Memory B cell (primary cell): ENCODE data around the gene MCM3.

Source experiments
- ATAC-seq: fragments of 150-1000 bp; cut with Tn5 transposase; 2 replicates; pipeline ENCODE4 v1.10.0; 2021; ENCODE audit warnings: low read depth, mild to moderate bottlenecking, moderate library complexity
- DNase-seq, 2 donors: peaks; one replicate each; pipeline ENCODE4 v3.0.0; 2022; ENCODE audit warnings: low spot score in 2 of 2
- H3K27ac Mint-ChIP-seq: one replicate; pipeline ENCODE4 v1.8.0; 2022; ENCODE audit warnings: mild to moderate bottlenecking, moderate library complexity, mixed read lengths
- H3K27me3 Mint-ChIP-seq: one replicate; pipeline ENCODE4 v1.8.0; 2022; ENCODE audit warnings: mixed read lengths
- H3K36me3 Mint-ChIP-seq: one replicate; pipeline ENCODE4 v1.8.0; 2022; ENCODE audit warnings: mild to moderate bottlenecking, mixed read lengths
- H3K4me1 Mint-ChIP-seq: one replicate; pipeline ENCODE4 v1.8.0; 2022; ENCODE audit warnings: mixed read lengths
- H3K4me3 Mint-ChIP-seq: one replicate; pipeline ENCODE4 v1.8.0; 2022; ENCODE audit warnings: mild to moderate bottlenecking, moderate library complexity, mixed read lengths
- H3K9me3 Mint-ChIP-seq: one replicate; pipeline ENCODE4 v1.8.0; 2022; ENCODE audit warnings: mixed read lengths

The MCM3 gene

DNA sequence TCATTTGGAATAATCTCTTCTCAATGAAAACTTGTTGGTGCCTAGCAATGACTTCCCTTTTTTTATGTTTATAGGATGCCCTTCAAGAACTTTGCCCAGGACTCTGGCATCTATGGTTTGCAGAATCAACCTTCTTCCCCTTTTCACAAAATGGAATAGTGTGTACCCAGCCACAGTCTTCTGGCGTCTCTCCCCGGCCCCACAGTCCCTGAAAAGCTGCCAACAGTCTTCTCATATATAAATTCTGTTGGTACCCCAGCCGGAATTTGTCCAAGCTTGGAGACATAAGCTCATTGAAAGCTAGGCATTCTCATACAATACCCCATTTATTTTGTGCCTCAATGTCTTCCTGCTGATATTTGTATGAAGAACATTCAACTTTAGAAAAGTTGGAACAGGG, 26.4 kb upstream of the MCM3 start:
- Mint-ChIP-seq H3K4me3 (no peak overlapping the region), H3K9me3 (no peaks in the 10 kb centered on the region), H3K27me3 (no peaks in the 10 kb centered on the region), H3K27ac (no peak overlapping the region), H3K4me1 (peaks cover 19% of the 10 kb centered on the region), H3K36me3 (no peaks in the 10 kb centered on the region)
- no peak for ATAC-seq
- DNase-seq, result no peak

DNA sequence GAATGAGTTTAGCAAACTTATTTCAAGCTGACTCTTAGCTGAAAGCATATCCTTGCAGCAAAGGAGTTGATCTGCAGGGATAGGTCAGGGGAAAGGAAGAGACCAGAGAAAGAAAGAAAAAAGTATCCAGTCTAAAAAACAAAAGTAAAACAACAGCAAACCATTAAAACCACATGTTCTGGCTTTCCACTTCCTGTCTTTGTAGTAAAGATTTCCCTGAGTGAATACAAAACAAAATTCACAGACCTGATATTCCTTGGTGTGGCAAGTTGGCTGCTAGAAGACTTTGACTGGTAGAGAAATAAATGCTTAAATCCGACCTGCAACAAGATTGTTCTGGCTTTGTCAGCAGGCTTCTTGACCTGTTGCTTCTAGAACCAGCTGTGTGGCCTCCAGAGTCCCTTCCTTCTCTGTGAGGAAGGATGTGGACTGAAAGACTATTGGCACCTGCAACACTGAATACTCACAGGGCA, 23.4 kb upstream of the MCM3 start:
- DNase-seq, result no peak
- no peaks in the 10 kb centered on the region for H3K36me3 Mint-ChIP-seq

DNA sequence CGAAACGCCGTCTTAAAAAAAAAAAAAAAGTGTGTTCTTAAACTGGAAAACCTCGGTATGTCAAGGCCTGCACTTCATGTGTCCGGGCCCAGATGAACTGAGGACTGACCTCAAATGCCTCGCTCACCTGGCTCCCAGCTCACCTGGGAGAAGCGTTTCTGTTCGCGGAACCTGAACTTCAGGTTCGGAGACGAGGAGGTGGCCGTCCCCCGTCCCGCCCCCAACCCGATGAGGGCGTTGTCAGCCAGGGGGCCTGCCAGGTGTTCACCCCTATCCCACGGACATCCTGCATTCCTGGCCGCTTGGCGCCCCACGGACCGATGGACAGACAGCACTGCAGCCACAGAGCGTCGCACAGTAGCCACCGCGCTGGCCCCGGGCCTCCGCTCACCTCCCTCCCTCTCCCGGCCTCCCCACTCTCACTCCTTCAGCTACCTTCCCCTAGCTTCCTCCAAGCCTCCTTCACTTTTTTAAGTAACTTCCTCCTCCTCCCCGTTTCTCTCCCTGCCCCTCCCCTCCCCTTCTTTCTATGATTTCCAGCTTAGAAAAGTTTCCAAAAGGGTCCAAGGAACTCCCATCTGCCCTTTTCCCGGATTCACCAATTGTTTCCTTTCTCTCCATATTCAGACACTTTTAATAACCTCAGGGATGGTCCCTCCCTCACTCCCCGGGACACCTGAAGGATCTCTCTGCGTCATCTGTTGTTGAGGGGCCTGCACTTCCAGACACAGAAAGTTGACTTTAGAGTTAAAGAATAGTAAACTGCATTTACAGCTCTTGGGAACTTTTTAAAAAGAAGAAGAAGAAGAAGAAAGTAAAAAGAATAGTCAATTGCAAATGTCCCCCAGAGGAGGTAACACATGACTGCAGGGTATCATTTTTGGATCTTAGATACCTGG, 22.7 kb upstream of the MCM3 start:
- ATAC-seq (no peak), DNase-seq (no peak)
- peak overlapping the region; percentile 57 for H3K4me3 Mint-ChIP-seq

More for the DNA sequence above, 23.4 kb upstream of the MCM3 start:
- Mint-ChIP-seq H3K27me3 (no peaks in the 10 kb centered on the region), H3K27ac (peak overlapping the region; percentile 94), H3K9me3 (no peaks in the 10 kb centered on the region), H3K4me3 (peak overlapping the region; percentile 57), H3K4me1 (peaks cover 42% of the 10 kb centered on the region)
- ATAC-seq, result no peak

DNA sequence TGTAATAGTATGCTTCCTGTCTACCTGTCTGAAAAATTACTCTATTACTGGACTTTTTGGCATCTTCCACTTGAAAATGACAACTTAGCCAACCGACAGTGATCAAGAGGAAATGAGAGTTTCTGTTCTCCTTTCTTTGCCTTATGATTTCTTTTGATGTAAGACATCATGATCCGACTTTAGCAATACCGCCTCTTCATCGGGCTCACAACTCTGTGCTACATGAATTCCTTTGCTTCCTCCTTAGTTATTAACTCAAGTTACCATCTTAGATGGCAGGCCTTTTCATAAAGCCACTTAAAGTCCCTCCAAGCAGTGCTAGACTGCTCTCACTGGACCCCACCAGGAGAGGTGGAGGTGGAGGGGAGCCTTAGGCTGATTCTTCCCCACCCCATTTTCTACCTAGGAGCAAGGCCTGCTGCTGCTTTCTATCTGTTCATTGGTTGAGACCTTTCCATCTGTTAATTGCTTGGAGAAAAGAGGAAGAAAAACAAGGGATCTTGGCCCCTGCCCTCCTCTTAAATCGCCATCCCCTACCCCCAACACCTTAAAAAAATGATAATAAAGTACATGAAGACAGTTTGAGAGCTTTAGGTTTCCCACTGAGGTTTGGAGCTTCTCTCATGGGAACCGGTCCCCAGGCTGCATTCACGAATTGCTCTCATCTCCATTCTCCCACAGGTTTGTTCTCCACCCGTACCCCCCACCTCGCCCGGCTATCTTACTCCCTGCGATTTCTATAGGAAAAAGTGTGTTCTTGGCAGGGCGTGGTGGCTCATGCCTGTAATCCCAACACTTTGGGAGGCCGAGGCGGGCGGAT, 21.6 kb upstream of the MCM3 start:
- Mint-ChIP-seq H3K27ac (peak overlapping the region; percentile 96), H3K4me1 (peaks cover 45% of the 10 kb centered on the region), H3K9me3 (no peaks in the 10 kb centered on the region), H3K27me3 (no peaks in the 10 kb centered on the region), H3K4me3 (peak overlapping the region; percentile 67), H3K36me3 (no peaks in the 10 kb centered on the region)
- peak; percentile 82 for ATAC-seq
- DNase-seq, result peak; percentile 35 to 54

More for the DNA sequence above, 22.7 kb upstream of the MCM3 start:
- H3K36me3 Mint-ChIP-seq, result no peaks in the 10 kb centered on the region
- H3K9me3 Mint-ChIP-seq, result no peaks in the 10 kb centered on the region
- H3K27ac Mint-ChIP-seq, result peak overlapping the region; percentile 96
- H3K27me3 Mint-ChIP-seq, result no peaks in the 10 kb centered on the region
- peaks cover 45% of the 10 kb centered on the region for H3K4me1 Mint-ChIP-seq

DNA sequence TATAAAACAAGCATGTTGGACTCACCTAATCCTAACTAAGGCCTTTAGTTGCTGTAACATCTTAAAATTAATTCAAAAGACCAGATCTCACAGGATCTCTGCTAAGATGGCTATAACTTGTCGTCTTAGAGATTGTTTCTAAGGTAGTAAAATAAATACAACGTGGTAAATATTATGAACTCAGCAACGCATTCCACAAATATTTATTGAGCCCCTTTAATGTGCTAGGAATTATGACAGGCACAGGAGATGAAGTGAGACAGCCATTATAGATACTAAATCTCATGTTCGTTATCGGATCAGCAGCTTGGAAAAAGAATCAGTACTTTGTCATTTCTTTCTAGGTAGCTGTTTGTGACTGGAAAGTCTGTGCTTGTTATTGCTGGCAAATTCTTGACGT, 20.9 kb upstream of the MCM3 start:
- DNase-seq (no peak), ATAC-seq (peak; percentile 25)
- Mint-ChIP-seq H3K36me3 (no peaks in the 10 kb centered on the region), H3K4me3 (peak overlapping the region; percentile 54), H3K4me1 (peaks cover 43% of the 10 kb centered on the region), H3K27me3 (no peaks in the 10 kb centered on the region), H3K9me3 (no peaks in the 10 kb centered on the region), H3K27ac (peak overlapping the region; percentile 96)

DNA sequence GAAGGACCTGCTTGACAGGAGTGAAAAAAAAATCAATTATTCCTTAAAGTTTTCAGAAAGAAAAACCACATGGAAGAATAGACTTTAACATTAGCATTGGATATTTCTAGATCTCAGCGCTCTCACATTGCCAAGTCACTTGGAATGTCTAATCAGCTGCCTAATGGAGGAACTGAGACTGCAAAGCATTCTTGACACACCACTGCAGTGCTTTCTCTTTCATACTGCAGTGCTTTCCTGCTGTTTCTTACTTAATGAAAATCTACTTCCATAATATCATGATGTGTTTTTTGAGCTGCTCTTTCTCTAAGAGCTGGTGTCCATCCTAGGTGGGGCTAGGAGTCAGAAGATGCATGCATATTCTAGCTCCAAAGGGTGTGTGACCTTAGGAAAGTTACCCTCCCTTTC, 20.4 kb upstream of the MCM3 start:
- Mint-ChIP-seq H3K4me3 (peak overlapping the region; percentile 54), H3K9me3 (no peaks in the 10 kb centered on the region), H3K27ac (peak overlapping the region; percentile 96), H3K27me3 (no peaks in the 10 kb centered on the region), H3K36me3 (no peaks in the 10 kb centered on the region), H3K4me1 (peaks cover 41% of the 10 kb centered on the region)
- ATAC-seq, result peak; percentile 64
- DNase-seq, result peak in 1 of 2 donors; percentile 25

DNA sequence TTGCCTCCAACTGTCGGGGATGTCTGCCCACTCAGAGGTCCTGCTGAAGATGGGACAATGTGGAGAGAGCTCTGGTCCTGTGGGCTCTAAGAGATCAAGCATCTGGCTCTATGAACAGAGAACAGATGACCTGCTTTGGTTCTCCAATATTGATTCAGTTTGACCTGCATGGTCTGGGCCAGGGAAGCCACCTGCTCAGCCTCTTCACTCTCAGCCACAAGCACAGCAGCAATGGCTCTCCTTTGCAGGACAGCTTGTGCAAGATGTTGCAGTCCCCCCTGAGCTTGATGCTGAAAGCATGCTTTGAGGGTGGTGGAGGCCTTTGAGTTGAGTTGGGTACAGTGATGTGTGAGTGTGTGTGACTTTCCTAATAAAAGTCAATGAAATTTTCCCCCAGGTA, 18.6 kb upstream of the MCM3 start:
- no peaks in the 10 kb centered on the region for H3K36me3 Mint-ChIP-seq
- H3K4me1 Mint-ChIP-seq, result peaks cover 44% of the 10 kb centered on the region
- H3K27ac Mint-ChIP-seq, result peak overlapping the region; percentile 96
- no peak overlapping the region for H3K4me3 Mint-ChIP-seq
- H3K9me3 Mint-ChIP-seq, result no peaks in the 10 kb centered on the region
- ATAC-seq (no peak), DNase-seq (no peak)
- H3K27me3 Mint-ChIP-seq, result no peaks in the 10 kb centered on the region

DNA sequence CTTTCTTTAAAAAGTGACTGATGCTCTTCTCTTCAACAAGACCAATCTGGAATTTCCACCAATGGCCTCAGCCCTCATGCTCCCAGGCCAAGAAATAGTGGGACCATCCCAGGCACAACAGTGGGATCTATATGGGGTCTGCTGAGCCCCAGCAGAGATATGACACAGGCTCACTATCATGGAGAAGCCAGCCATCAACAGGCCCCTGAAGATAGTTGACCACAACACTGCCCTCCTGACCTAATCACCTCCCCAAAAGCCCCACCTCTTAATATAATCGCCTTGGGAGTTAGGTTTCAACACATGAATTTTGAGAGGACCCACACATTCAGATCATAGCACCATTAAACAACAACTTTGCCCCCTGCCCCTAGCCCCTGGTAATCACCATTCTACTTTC, 16.8 kb upstream of the MCM3 start:
- Mint-ChIP-seq H3K27me3 (no peaks in the 10 kb centered on the region), H3K36me3 (peaks cover 2% of the 10 kb centered on the region), H3K9me3 (peaks cover 1% of the 10 kb centered on the region), H3K4me1 (peaks cover 48% of the 10 kb centered on the region), H3K27ac (peak overlapping the region; percentile 25), H3K4me3 (no peak overlapping the region)
- DNase-seq (no peak), ATAC-seq (no peak)

DNA sequence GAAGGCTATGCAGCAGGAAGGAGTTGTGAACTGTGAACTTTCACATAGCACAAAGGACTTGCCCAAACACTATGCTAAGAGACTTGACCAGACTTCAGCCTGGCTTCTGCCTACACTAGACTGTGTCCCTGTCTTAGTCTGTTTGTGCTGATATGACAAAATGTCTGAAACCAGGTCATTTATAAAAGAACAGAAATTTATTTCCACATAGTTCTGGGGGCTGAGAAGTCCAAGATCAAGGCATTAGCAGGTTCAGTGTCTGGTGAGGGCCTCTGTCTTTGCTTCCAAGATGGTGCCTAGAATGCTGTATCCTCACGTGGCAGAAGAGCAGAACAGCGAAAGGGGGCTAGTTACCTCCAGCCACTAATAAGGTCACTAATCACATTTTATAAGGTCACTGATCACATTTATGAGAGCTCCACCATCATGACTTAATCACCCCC, 16.0 kb upstream of the MCM3 start:
- Mint-ChIP-seq H3K4me1 (peaks cover 44% of the 10 kb centered on the region), H3K27ac (peak overlapping the region; percentile 74), H3K36me3 (peaks cover 3% of the 10 kb centered on the region), H3K9me3 (peaks cover 4% of the 10 kb centered on the region), H3K27me3 (no peaks in the 10 kb centered on the region), H3K4me3 (no peak overlapping the region)
- DNase-seq (no peak), ATAC-seq (no peak)

DNA sequence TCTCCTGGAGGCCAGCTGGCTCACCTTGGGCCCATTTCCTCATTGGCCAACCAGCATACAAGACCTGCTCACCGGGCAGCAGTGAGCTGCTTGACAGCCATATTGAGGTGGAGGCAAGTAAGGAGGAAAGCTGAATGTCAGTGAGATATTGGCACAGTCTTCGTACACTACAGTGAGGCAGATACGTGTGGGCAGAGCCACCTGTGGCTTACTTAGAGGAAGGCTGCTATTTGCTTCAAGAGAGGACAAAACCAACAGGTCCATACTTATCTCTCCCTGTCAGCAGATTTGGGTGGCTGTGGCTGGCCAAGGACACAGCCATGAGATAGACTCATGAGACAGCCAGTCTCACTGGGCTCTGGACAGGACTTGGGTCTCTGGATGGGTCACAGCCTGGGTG, 15.1 kb upstream of the MCM3 start:
- ATAC-seq, result no peak
- peak overlapping the region; percentile 74 for H3K27ac Mint-ChIP-seq
- H3K36me3 Mint-ChIP-seq, result peaks cover 3% of the 10 kb centered on the region
- peaks cover 4% of the 10 kb centered on the region for H3K9me3 Mint-ChIP-seq
- no peaks in the 10 kb centered on the region for H3K27me3 Mint-ChIP-seq
- DNase-seq, result no peak
- H3K4me1 Mint-ChIP-seq, result peaks cover 38% of the 10 kb centered on the region
- H3K4me3 Mint-ChIP-seq, result no peak overlapping the region

DNA sequence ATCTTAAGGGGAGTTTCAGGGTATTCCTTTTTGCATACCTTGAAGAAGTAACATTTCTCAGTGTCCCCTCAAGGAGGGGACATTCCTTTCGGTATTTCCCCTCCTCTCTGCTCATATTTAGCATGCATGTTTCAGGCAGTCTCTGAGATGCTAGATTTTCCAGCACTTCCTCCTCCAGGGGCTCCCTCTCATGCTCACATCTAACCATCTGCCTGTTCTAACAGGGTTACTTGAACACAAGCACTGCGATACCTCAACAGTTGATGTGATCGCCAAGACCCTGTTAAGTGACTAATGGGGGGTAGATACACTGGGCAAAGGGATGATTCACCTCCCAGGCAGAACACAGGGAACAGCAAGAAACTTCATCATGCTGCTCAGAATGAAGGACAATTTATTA, 12.9 kb upstream of the MCM3 start:
- H3K27me3 Mint-ChIP-seq, result no peaks in the 10 kb centered on the region
- DNase-seq (no peak), ATAC-seq (peak; percentile 51)
- H3K27ac Mint-ChIP-seq, result peak overlapping the region; percentile 98
- H3K9me3 Mint-ChIP-seq, result peaks cover 4% of the 10 kb centered on the region
- peak overlapping the region; percentile 79 for H3K4me3 Mint-ChIP-seq
- peaks cover 24% of the 10 kb centered on the region for H3K4me1 Mint-ChIP-seq
- H3K36me3 Mint-ChIP-seq, result peaks cover 3% of the 10 kb centered on the region

DNA sequence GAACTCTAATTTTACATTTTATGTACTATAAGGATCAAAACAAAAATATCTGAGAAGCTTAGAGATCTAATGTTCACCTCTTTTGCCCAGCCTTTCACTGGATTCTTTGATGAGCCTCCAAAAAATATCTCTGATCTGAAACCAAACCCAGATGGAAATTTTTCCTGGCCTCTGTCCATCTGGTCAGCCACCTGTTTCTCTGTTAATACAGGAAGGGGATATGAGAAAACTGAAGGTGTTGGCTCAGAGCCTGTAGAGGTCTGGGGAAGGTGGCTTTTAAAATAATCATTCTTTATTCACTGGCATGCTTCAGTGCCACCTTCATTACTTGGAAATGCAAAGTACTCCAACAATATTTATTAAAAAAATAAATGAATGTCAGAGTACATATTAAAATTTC, 8.5 kb upstream of the MCM3 start:
- ATAC-seq, result no peak

DNA sequence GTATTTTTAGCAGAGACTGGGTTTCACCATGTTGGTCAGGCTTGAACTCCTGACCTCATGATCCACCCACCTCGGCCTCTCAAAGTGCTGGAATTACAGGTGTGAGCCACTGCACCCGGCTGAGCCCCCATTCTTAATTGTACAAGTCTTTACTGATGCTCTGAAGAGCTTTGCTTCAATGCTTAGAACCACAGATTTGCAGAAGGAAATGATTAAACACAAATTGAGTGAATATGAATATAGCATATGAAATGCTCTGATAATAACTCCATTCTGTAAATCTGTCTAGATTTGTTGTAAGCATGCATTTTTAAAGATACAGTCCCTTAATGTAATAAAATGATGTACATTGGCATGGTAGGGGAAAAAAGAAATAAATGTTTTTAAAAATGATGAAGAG, 4.3 kb upstream of the MCM3 start:
- Mint-ChIP-seq H3K4me3 (no peak overlapping the region), H3K27me3 (no peaks in the 10 kb centered on the region), H3K4me1 (peaks cover 4% of the 10 kb centered on the region), H3K36me3 (no peaks in the 10 kb centered on the region), H3K27ac (no peak overlapping the region), H3K9me3 (no peaks in the 10 kb centered on the region)
- ATAC-seq (no peak), DNase-seq (no peak)

More for the DNA sequence above, 8.5 kb upstream of the MCM3 start:
- no peak overlapping the region for H3K27ac Mint-ChIP-seq
- H3K9me3 Mint-ChIP-seq, result peaks cover 4% of the 10 kb centered on the region
- no peak for DNase-seq
- peaks cover 18% of the 10 kb centered on the region for H3K4me1 Mint-ChIP-seq
- H3K27me3 Mint-ChIP-seq, result no peaks in the 10 kb centered on the region
- no peak overlapping the region for H3K4me3 Mint-ChIP-seq
- H3K36me3 Mint-ChIP-seq, result peaks cover 3% of the 10 kb centered on the region

DNA sequence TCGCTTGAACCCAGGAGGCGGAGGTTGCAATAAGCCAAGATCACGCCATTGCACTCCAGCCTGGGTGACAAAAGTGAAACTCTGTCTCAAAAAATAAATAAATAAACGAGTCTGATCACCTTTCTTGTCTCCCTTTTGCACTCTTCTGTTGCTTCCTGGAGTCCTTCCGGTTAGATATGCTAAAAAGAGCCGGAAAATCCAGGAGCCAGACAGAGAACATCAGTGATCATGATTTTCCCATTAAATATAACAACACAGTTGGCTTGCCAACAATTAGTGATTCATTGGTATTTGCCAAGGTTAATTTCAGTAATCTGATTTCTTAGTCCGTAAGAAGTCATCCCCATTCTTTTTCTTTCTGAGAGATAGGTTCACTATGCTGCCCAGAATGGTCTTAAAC, 3.7 kb upstream of the MCM3 start:
- ATAC-seq (no peak), DNase-seq (no peak)
- peaks cover 8% of the 10 kb centered on the region for H3K4me1 Mint-ChIP-seq
- no peaks in the 10 kb centered on the region for H3K27me3 Mint-ChIP-seq
- no peak overlapping the region for H3K4me3 Mint-ChIP-seq
- no peaks in the 10 kb centered on the region for H3K9me3 Mint-ChIP-seq
- no peak overlapping the region for H3K27ac Mint-ChIP-seq
- H3K36me3 Mint-ChIP-seq, result no peaks in the 10 kb centered on the region
